ENCODE data around the gene MAP2K3. TPM values are rescaled to one million over a fixed set of nuclear protein-coding genes. Genes with fewer than 3 reads are reported as not detected.

MAP2K3 gene
- total RNA-seq, 1 donor from 2014 or later = 55.2 TPM

DNA sequence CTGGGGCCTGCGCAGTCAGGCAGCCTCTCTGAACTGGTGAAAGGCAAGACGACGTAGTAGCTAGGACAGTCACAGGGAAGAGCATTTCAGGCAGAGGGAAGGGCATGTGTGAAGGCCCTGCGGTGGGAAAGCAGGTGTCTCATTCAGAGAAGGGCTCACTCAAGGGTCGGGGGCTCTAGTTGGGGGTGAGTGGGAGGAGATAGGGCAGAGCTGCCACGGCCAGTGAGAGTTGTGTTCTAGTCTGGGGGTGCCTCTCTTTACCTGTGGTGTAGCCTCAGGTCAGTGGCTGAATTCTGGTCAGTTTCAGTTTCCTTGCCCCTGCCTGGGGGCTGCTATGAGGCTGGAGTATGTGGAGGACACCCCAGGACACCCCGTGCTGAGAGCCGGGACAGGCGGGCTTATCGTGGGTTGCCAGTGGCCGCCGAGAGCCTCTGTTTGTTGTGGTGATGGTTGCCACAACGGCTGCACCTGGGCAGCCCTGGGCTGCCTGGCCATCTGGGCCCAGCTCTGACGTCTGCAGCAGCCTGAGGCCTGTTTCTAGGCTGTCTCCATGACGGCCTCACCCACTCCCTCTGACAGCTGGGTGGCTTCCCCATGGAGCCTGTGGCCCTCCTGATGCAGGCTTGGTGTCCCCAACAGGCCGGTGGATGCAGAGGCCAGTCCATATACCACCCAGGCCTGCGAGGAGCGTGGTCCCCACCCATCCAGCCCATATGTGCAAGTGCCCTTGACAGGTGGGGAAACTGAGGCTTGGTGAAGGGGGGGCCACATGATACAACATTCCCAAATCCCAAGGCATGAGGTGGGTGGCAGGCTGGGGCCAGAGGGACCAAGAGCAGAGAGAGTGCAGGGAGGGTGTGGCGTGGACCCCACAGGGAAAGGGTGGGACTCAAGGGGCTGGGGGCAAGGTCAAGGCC, 10.8 kb downstream of the MAP2K3 start:
- Histone ChIP-seq H3K27me3 (ENCODE audit: low read depth) (no peaks in the 10 kb centered on the region), H3K36me3 (peaks cover 37% of the 10 kb centered on the region), H3K27ac (peak overlapping the region; percentile 13), H3K4me3 (no peak overlapping the region), H3K9me3 (no peaks in the 10 kb centered on the region), H3K4me1 (peaks cover 22% of the 10 kb centered on the region)
- DNase-seq (no peak), ATAC-seq (peak; percentile 38 to 57)
- intact Hi-C loops (cut with DNase I) = no loop called here
- TF ChIP-seq, protein P1, sequence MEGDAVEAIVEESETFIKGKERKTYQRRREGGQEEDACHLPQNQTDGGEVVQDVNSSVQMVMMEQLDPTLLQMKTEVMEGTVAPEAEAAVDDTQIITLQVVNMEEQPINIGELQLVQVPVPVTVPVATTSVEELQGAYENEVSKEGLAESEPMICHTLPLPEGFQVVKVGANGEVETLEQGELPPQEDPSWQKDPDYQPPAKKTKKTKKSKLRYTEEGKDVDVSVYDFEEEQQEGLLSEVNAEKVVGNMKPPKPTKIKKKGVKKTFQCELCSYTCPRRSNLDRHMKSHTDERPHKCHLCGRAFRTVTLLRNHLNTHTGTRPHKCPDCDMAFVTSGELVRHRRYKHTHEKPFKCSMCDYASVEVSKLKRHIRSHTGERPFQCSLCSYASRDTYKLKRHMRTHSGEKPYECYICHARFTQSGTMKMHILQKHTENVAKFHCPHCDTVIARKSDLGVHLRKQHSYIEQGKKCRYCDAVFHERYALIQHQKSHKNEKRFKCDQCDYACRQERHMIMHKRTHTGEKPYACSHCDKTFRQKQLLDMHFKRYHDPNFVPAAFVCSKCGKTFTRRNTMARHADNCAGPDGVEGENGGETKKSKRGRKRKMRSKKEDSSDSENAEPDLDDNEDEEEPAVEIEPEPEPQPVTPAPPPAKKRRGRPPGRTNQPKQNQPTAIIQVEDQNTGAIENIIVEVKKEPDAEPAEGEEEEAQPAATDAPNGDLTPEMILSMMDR (IDR thresholded peaks at IDR 0.05) = no peak

DNA sequence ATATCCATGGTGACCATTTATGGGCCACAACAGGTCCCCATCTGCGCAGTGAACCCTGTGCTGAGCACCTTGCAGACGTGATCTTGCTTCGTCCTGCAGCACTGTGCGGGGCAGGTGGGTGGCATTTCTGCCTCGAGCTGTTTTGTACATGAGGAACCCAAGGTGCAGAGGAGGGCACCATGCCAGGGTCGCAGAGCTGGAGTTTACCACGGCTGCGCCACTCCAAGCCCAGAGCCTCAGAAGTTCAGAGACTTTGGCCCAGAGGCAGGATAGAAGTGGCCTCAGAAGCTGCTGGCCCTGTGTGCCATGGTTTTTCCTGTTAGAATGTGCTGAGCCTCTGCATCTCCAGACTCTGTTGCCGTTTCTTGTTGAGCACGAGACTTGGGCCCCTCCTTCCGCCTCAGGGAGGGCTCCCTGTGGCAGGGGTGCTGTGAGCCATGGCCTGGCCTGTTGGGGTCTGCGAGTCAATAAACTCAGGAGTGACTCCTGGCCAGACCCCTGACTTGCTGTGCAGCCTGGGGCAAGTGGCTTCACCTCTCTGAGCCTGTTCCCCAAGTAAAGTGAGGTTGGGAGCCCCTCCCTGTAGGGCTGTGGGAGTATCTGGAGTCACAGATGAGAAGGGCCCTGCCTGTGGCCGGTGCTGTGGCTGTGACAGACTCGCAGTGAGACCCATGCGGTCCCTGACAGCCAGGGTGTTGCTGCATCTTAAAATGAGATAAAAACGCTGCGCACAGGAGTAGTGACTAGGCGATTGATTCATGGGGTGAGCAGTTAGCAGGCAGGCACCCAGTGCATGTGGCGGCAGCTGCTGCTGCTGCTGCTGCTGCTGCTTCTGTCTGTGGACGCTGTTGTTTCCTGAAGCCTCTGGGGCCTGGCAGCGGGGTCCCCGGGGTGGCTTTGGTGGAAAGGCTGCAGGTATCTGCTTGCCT, 11.8 kb downstream of the MAP2K3 start:
- intact Hi-C loops (cut with DNase I) = no loop called here
- TF ChIP-seq, protein P1 (IDR thresholded peaks at IDR 0.05) = no peak
- H3K27me3 ChIP-seq (ENCODE audit: low read depth) = no peaks in the 10 kb centered on the region
- no peaks in the 10 kb centered on the region for H3K9me3 ChIP-seq
- DNase-seq (no peak), ATAC-seq (no peak)
- H3K4me1 ChIP-seq = peaks cover 22% of the 10 kb centered on the region
- no peak overlapping the region for H3K27ac ChIP-seq
- no peak overlapping the region for H3K4me3 ChIP-seq
- peaks cover 46% of the 10 kb centered on the region for H3K36me3 ChIP-seq

DNA sequence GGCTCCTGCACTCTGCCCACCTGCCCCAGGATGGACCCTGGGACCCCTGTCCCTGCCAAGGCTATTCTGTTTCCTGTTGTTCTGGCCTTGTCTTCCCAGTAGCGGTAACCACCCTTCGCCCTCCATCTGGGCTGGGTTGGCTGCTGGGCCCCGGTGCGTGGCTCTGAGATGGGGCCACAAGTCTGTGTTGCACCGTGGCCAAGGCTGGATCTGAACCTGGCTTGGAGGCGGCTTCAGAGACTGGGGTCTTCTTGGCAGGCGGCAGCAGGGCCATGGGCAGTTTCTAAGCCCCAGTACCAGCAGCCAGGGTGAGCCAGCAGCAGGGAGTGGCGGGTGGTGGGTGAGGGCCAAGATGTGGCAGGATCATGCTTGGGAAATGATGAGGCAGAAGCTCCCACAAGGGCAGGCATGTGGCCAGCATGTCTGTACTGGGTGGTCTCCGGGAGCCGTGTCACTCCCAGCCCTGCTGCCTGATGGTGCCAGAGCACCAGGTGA, 12.6 kb downstream of the MAP2K3 start:
- peaks cover 46% of the 10 kb centered on the region for H3K36me3 ChIP-seq
- no peaks in the 10 kb centered on the region for H3K9me3 ChIP-seq
- no peak for ATAC-seq
- TF ChIP-seq, protein P1 (IDR thresholded peaks at IDR 0.05) = no peak
- no peak for DNase-seq
- H3K4me3 ChIP-seq = no peak overlapping the region
- H3K27ac ChIP-seq = no peak overlapping the region
- H3K4me1 ChIP-seq = peaks cover 22% of the 10 kb centered on the region
- intact Hi-C loops (cut with DNase I) = no loop called here
- no peaks in the 10 kb centered on the region for H3K27me3 ChIP-seq (ENCODE audit: low read depth)

DNA sequence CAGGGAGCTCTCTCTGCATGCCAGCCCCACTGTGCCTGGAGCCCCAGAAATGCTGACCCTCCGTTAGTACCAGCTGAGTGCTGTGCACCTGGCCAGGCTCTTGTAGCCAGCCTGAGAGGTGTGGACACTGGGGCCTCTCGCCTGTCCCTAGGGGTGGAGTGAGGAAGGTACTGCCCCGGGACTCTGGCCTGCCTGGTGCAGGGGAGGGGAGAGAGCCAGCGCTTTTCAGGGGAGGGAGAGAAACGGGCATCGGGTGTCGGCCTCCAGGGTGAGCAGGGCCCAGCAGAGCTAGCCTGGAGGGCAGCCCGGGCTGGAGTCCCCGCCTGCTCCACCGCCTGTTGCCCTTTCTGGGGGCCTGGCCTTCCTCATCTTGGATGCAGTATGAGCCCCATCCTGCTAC, 13.1 kb downstream of the MAP2K3 start:
- Histone ChIP-seq H3K9me3 (no peaks in the 10 kb centered on the region), H3K27ac (no peak overlapping the region), H3K4me3 (no peak overlapping the region), H3K27me3 (ENCODE audit: low read depth) (no peaks in the 10 kb centered on the region), H3K4me1 (peaks cover 22% of the 10 kb centered on the region), H3K36me3 (peaks cover 49% of the 10 kb centered on the region)
- DNase-seq = no peak
- no peak for ATAC-seq
- intact Hi-C loops (cut with DNase I) = no loop called here
- TF ChIP-seq, protein P1 (IDR thresholded peaks at IDR 0.05) = no peak
